ENCODE results near the gene GABRE.
"Not testable (repeated sequence)": the region's sequence is repeated elsewhere in the genome, so short reads cannot be mapped to it uniquely, and the experiment has no call there.

The GABRE gene

DNA sequence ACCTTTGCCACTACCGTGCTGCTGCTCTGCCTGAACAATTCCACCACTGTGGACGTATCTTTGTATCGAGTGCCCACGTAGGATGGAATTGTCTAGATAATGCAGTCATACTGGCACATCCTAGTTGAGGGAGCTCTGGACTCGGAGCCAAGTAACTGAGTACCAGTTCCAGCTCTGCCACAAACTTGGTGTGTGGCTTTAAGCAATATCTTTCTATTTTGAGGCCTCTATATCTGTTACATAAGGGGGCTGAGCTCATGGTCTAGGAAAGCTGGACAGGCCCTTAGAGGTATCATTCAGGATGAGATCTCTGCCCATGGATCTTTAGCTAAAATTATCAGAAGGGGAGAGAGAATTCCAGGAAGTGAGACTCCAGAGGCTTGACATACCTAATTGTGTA is 12.4 kb downstream of the GABRE start:
- DNase-seq = no peak

DNA sequence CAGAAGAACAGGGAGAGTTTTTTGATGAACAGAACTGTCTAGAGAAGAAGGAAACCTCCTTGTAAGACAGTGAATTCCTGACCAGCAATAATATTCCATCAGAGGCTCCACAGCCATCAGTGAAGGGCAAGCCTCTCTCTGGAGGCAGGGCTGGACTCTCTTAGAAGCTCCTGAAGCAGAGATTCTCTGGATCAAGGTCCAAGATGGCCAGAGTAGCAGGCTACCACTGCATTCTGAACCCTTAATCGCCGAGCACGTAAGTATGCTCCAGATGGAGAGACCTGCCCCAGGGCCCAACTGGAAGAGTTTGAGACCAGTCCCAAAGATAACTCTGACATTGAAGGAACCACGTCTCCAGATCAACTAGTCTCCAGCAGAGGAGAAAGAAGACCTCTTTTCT is 16.4 kb downstream of the GABRE start:
- DNase-seq = no peak

DNA sequence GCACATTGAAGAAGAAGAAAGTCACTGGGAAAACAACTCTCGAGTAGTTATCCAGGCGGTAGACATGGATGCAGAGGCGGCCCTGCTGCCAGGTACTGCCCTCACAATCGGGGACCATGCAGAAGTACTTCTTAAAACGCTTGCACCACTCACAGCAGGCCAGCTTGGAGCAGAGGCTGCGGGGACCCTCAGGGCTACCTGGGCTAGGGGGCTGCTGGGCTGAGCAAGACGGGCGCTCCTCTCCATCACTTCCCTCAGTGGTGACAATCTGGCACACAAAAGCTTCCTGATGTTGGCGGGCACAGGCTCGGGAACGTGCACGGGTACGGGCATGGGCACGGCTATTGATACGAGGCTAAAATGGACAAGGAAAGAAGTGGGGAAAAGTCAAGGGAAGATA is 19.7 kb downstream of the GABRE start:
- DNase-seq = no peak

DNA sequence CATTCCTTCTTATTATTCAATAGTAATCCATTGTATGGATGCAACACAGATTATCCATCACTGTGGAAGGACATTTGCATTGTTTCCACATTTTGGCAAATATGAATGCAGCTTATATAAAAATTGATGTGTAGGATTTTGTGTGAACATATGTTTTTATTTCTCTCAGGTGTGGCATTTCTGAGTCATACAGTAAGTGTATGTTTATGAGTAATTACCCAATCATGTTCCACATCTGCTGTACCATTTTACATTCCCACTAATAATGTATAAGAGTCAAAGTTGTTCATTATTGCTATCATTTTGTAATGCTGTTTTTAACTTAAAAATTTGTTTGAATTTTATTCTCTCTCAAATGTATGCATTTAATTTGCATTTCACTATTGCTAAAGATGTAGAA is 36.3 kb downstream of the GABRE start:
- no peak for DNase-seq

DNA sequence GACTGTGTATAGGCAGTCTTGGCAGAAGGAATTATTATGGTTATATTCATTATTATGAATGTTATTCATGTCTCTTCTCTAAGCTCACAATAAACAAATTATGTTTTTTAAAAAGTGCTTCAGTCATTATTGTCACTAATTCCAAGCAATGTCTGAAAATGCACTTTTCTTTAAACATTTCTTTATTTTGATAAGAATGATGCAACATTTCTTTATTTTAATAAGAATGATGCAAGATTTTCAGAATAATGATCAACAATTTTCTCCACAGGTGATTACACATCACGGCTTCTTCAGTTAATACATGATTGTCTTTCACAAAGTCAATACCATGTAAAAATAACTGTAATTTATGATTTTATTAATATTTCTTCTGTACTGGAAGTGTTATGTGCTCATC is 39.1 kb downstream of the GABRE start:
- no peak for DNase-seq

DNA sequence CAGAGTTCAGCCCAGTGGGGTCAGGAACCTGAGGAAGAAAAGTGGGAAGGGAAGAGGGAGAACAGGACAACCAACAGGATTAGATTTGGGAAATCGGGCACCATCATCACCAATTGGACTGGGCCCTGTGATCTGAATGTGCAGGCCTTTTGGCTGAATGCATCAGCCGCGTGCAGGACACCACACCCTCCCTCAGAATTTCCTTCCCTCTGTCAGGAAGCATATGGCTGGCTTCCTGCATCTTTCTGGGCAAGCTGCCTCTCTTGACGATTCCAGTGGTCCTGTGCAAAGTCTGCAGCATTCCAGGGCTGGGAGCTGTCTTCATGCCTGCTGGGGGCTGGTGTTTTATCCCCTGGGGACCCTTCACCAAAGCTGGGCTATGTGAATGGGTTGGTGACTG is 45.4 kb downstream of the GABRE start:
- no peak for DNase-seq

DNA sequence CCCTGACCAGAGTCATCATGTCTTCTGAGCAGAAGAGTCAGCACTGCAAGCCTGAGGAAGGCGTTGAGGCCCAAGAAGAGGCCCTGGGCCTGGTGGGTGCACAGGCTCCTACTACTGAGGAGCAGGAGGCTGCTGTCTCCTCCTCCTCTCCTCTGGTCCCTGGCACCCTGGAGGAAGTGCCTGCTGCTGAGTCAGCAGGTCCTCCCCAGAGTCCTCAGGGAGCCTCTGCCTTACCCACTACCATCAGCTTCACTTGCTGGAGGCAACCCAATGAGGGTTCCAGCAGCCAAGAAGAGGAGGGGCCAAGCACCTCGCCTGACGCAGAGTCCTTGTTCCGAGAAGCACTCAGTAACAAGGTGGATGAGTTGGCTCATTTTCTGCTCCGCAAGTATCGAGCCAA is 50.8 kb downstream of the GABRE start:
- DNase-seq = no peak

DNA sequence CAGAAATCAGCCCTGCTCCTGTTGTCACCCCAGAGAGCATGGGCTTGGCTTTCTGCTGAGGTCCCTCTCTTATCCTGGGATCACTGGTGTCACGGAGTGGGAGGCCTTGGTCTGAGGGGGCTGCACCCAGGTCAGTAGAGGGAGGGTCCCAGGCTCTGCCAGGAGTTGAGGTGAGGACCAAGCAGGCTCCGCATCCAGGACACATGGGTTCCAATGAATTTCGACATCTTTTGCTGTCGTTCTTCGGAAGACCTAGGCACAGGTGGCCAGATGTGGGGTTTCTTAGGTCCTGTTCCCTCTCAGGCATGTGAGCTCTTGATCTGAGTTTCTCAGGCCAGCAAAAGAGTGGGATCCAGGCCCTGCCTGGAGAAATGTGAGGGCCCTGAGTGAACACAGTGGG is 51.8 kb downstream of the GABRE start:
- DNase-seq = no peak

DNA sequence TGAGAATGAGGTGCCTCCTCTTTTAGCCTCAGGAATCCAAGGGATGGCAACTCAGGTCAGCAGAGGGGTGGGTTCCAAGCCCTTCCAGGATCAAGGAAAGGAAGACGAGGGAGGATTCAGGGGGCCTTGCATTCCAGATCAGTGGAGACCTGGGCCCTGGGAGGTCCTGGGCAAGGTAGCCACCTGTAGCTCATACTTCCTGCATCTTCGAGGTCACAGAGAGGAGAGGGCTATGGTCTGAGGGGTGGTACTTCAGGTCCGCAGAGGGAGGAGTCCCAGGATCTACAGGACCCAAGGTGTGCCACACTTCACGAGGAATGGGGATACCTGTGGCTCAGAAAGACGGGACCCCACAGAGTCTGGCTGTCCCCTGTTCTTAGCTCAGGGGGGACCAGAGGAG is 52.6 kb downstream of the GABRE start:
- DNase-seq = no peak

DNA sequence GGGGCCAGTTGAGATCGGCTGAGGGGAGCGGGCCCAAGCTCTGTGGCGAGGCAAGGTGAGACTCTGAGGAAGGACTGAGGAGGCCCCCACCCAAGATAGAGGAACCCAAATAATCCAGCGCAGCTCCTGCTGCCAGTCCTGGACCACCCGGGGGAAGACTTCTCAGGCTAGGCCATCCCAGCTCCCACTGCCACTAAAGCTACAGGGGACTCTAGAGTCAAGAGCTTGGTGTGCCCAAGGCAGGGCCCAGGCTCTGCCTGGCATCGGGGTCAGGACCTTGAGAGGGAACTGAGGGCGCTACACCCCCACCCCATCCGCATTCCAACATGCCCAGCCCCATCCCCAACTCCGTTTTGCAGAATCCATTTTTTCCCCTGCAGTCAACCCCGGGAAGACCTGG is 53.2 kb downstream of the GABRE start:
- no peak for DNase-seq

DNA sequence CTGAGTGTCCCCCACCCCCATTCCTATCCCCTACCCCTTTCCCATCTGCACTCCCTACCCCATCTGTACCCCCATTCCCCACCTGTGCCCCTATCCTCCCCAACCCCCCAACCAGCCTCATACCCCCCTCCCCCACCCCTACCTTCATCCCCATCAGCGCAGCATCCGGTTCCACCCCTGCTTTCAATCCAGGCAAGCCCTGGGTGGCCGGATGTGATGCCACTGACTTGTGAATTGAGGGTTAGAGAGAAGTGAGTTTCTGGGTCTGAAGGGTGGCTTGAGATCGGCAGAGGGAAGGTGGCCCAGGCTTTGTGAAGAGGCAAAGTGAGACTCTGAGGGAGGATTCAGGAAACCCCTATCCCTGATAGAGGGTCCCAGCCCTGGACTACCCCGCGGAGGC is 53.9 kb downstream of the GABRE start:
- no peak for DNase-seq

DNA sequence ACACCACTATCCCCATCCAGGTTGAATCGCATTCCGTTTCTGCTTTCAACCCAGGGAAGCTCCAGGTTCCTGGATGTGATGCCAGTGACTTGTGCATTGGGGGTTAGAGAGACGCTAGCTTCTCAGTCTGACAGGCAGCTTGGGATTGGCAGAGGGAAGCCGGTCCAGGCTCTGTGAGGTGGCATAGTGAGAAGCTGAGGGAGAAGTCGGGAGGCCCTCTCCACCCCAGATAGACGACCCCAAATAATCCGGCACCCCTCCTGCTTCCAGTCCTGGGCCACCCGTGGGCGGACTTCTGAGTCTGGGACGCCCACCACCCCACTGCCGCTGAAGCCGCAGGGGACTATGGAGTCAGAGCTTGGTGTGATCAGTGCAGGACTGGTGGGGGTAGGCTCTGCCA is 54.4 kb downstream of the GABRE start:
- DNase-seq = no peak

DNA sequence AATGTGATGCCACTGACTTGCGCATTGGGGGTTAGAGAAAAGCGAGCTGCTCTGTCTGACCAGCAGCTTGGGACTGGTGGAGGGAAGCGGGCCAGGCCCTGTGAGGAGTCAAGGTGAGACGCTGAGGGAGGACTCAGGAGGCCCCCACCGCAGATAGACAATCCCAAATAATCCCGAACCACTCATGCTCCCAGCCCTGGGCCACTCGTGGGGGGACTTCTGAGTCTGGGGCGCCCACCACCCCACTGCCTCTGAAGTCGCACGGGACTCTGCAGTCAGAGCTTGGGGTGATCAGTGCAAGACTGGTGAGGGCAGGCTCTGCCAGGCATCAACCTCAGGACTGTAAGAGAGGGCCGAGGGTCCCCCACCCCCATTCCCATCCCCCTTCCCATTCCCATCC is 54.9 kb downstream of the GABRE start:
- DNase-seq = no peak

DNA sequence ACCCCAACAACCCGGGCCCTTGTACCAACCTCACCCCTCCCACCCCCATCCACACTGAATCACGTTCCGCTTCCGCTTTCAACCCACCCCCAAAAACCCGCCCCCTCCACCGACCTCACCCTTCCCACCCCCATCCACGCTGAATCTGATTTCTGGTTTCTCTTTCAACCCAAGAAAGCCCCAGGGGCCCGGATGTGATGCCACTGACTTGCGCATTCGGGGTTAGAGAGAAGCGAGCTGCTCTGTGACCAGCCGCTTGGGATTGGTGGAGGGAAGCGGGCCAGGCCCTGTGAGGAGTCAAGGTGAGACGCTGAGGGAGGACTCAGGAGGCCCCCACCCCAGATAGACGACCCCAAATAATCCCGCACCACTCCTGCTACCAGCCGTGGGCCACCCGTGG is 55.7 kb downstream of the GABRE start:
- DNase-seq = not testable (repeated sequence)

DNA sequence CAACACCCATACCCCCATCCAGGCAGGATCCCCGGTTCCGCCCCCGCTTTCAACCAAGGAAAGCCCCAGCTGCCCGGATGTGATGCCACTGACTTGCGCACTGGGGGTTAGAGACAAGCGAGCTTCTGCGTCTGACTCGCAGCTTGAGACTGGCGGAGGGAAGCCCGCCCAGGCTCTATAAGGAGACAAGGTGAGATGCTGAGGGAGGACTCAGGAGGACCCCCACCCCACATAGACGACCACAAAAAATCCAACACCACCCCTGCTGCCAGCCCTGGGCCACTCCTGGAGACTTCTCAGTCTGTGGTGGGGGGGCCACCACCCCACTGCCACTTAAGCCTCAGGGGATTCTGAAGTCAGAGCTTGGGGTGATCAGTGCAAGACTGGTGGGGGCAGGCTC is 61.7 kb downstream of the GABRE start, which contains the start of gene MAGEA4:
Gene MAGEA4, plus strand, starts transcription at position 110 of the 400 bp plus-strand sequence. CDS start 10,776 bp downstream, outside the sequence.
- DNase-seq = no peak

DNA sequence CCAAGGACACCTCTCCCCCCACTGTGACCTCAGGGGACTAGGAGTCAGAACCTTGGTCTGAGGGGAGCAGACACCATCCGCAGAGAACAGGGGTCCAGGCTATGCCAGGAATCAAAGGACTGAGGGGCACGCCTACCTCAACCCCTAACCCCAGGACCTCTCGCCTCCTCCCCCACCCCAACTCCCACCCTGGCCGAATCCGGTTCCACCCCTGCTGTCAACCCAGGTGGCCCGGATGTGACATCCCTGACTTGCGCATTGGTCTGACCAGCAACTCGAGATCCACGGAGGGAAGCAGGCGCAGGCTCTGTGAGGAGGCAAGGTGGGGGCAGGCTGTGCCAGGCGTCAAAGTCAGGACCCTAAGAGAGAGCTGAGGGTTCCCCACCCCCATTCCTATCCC is 62.3 kb downstream of the GABRE start:
- DNase-seq = no peak

DNA sequence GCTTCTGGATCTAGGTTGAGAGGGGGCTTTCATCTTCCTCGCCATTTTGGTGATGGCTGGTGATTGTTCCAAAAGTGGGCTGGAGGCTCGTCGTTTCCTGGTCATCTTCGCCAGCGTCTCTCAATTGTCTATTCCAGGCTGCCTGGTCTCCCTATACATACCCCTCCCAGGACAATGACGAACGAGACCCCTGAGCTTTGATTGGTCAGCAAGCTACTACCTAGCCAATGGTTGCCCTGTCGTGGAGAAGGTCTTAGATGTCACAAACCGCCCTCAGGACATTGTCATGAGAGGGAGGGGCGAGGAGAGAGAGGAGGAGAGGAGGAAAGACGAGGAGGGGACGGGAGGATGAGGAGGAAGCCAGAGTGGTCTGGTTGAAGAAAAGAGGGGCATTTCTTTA is 69.5 kb downstream of the GABRE start:
- no peak for DNase-seq

Data from NCI-H748 treated with DMSO at 0.1 percent for 48 hours (cell line).